ENCODE results near the gene AP3S1.

The AP3S1 gene

DNA sequence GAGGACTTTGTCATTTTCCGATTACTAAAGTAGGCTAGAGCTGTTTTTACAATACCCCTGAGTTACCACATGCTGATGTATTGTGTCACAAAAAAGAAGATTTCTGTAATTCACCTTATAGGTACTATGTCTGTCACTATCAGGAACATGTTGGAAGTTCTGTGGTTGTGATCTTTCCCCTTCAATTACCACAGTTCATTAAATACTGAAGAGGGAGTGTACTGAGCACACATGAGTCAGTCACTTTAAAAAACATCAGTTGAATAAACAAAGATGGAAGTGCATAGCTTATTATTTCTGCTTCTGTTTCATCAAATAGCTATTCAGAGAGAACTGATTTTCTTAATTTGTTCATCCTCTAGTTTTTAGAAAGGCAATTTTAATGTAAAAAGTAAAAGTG, 31.7 kb downstream of the AP3S1 start (continued):
- TF ChIP-seq, protein P1, sequence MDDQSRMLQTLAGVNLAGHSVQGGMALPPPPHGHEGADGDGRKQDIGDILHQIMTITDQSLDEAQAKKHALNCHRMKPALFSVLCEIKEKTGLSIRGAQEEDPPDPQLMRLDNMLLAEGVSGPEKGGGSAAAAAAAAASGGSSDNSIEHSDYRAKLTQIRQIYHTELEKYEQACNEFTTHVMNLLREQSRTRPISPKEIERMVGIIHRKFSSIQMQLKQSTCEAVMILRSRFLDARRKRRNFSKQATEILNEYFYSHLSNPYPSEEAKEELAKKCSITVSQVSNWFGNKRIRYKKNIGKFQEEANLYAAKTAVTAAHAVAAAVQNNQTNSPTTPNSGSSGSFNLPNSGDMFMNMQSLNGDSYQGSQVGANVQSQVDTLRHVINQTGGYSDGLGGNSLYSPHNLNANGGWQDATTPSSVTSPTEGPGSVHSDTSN (CRISPR knock-in tag; IDR thresholded peaks at IDR 0.05), result no peak
- TF ChIP-seq ZBTB1 (tag by site-specific recombination; IDR thresholded peaks at IDR 0.05) (peak; percentile 55; the same call in 1 of the 2 replicates), ZNF610 (tag by site-specific recombination; IDR thresholded peaks at IDR 0.05; ENCODE audit: borderline replicate concordance) (no peak), ZNF24 (tag by site-specific recombination; IDR thresholded peaks at IDR 0.05) (peak; percentile 62; the same call in 1 of the 2 replicates), ZNF560 (tag by site-specific recombination; IDR thresholded peaks at IDR 0.05; ENCODE audit: borderline replicate concordance) (no peak), ZNF394 (tag by site-specific recombination; IDR thresholded peaks at IDR 0.05; ENCODE audit: borderline replicate concordance) (peak; percentile 59), ZNF670 (tag by site-specific recombination; IDR thresholded peaks at IDR 0.05; ENCODE audit: low read depth) (no peak), ZNF184 (tag by site-specific recombination; IDR thresholded peaks at IDR 0.05) (peak; percentile 73; the same call in 1 of the 2 replicates), IKZF3 (tag by site-specific recombination; IDR thresholded peaks at IDR 0.05) (peak; percentile 92), KLF9 (tag by site-specific recombination; IDR thresholded peaks at IDR 0.05; ENCODE audit: low read depth) (peak; percentile 14; the same call in 1 of the 2 replicates), KLF10 (tag by site-specific recombination; IDR thresholded peaks at IDR 0.05) (peak; percentile 74), GLIS1 (tag by site-specific recombination; IDR thresholded peaks at IDR 0.05) (no peak), ZNF623 (tag by site-specific recombination; IDR thresholded peaks at IDR 0.05) (no peak), OSR2 (tag by site-specific recombination; IDR thresholded peaks at IDR 0.05) (peak; percentile 97), ZNF629 (tag by site-specific recombination; IDR thresholded peaks at IDR 0.05) (peak; percentile 87), ZEB2 (tag by site-specific recombination; IDR thresholded peaks at IDR 0.05) (peak; percentile 90), MZF1 (tag by site-specific recombination; IDR thresholded peaks at IDR 0.05; ENCODE audit: borderline replicate concordance) (no peak), KLF16 (tag by site-specific recombination; IDR thresholded peaks at IDR 0.05) (no peak), ZFP69B (tag by site-specific recombination; IDR thresholded peaks at IDR 0.05) (0 out of 2 replicates have a peak, but pooled peaks have one; percentile 33), ZXDB (tag by site-specific recombination; IDR thresholded peaks at IDR 0.05) (peak; percentile 75), ZNF211 (tag by site-specific recombination; IDR thresholded peaks at IDR 0.05; ENCODE audit: low read depth) (no peak), GFI1B (tag by site-specific recombination; IDR thresholded peaks at IDR 0.05) (peak; percentile 72), ZNF558 (tag by site-specific recombination; IDR thresholded peaks at IDR 0.05) (peak; percentile 35; the same call in 1 of the 2 replicates), GLI2 (tag by site-specific recombination; IDR thresholded peaks at IDR 0.05; ENCODE audit: borderline replicate concordance, low read depth) (peak; percentile 94), ZNF157 (tag by site-specific recombination; IDR thresholded peaks at IDR 0.05) (no peak), YY1 (tag by site-specific recombination; IDR thresholded peaks at IDR 0.05) (no peak)
- TF ChIP-seq, protein P2, sequence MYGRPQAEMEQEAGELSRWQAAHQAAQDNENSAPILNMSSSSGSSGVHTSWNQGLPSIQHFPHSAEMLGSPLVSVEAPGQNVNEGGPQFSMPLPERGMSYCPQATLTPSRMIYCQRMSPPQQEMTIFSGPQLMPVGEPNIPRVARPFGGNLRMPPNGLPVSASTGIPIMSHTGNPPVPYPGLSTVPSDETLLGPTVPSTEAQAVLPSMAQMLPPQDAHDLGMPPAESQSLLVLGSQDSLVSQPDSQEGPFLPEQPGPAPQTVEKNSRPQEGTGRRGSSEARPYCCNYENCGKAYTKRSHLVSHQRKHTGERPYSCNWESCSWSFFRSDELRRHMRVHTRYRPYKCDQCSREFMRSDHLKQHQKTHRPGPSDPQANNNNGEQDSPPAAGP (tag by site-specific recombination; IDR thresholded peaks at IDR 0.05), result peak; percentile 72
- TF ChIP-seq, protein P3, sequence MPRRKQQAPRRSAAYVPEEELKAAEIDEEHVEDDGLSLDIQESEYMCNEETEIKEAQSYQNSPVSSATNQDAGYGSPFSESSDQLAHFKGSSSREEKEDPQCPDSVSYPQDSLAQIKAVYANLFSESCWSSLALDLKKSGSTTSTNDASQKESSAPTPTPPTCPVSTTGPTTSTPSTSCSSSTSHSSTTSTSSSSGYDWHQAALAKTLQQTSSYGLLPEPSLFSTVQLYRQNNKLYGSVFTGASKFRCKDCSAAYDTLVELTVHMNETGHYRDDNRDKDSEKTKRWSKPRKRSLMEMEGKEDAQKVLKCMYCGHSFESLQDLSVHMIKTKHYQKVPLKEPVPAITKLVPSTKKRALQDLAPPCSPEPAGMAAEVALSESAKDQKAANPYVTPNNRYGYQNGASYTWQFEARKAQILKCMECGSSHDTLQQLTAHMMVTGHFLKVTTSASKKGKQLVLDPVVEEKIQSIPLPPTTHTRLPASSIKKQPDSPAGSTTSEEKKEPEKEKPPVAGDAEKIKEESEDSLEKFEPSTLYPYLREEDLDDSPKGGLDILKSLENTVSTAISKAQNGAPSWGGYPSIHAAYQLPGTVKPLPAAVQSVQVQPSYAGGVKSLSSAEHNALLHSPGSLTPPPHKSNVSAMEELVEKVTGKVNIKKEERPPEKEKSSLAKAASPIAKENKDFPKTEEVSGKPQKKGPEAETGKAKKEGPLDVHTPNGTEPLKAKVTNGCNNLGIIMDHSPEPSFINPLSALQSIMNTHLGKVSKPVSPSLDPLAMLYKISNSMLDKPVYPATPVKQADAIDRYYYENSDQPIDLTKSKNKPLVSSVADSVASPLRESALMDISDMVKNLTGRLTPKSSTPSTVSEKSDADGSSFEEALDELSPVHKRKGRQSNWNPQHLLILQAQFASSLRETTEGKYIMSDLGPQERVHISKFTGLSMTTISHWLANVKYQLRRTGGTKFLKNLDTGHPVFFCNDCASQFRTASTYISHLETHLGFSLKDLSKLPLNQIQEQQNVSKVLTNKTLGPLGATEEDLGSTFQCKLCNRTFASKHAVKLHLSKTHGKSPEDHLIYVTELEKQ (tag by site-specific recombination; IDR thresholded peaks at IDR 0.05; ENCODE audit: borderline replicate concordance), result peak; percentile 57; the same call in 1 of the 2 replicates
- TF ChIP-seq, protein P4, sequence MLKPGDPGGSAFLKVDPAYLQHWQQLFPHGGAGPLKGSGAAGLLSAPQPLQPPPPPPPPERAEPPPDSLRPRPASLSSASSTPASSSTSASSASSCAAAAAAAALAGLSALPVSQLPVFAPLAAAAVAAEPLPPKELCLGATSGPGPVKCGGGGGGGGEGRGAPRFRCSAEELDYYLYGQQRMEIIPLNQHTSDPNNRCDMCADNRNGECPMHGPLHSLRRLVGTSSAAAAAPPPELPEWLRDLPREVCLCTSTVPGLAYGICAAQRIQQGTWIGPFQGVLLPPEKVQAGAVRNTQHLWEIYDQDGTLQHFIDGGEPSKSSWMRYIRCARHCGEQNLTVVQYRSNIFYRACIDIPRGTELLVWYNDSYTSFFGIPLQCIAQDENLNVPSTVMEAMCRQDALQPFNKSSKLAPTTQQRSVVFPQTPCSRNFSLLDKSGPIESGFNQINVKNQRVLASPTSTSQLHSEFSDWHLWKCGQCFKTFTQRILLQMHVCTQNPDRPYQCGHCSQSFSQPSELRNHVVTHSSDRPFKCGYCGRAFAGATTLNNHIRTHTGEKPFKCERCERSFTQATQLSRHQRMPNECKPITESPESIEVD (tag by site-specific recombination; IDR thresholded peaks at IDR 0.05), result peak; percentile 96
- TF ChIP-seq, protein P5, sequence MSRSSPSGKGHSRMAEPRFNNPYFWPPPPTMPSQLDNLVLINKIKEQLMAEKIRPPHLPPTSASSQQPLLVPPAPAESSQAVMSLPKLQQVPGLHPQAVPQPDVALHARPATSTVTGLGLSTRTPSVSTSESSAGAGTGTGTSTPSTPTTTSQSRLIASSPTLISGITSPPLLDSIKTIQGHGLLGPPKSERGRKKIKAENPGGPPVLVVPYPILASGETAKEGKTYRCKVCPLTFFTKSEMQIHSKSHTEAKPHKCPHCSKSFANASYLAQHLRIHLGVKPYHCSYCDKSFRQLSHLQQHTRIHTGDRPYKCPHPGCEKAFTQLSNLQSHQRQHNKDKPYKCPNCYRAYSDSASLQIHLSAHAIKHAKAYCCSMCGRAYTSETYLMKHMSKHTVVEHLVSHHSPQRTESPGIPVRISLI (tag by site-specific recombination; IDR thresholded peaks at IDR 0.05), result peak; percentile 97
- TF ChIP-seq, protein P6, sequence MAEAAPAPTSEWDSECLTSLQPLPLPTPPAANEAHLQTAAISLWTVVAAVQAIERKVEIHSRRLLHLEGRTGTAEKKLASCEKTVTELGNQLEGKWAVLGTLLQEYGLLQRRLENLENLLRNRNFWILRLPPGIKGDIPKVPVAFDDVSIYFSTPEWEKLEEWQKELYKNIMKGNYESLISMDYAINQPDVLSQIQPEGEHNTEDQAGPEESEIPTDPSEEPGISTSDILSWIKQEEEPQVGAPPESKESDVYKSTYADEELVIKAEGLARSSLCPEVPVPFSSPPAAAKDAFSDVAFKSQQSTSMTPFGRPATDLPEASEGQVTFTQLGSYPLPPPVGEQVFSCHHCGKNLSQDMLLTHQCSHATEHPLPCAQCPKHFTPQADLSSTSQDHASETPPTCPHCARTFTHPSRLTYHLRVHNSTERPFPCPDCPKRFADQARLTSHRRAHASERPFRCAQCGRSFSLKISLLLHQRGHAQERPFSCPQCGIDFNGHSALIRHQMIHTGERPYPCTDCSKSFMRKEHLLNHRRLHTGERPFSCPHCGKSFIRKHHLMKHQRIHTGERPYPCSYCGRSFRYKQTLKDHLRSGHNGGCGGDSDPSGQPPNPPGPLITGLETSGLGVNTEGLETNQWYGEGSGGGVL (tag by site-specific recombination; IDR thresholded peaks at IDR 0.05), result no peak

Measured in HEK293 (cell line).